ENCODE data around the gene SQSTM1. TPM values are rescaled to one million over a fixed set of nuclear protein-coding genes. Genes with fewer than 3 reads are reported as not detected.

Gene SQSTM1
- total RNA-seq, 1 experiment from 2014 or later = 984 TPM

GRCh38 chr5:179872055-179872827 is 51.5 kb downstream of the SQSTM1 start:
- DNase-seq (ENCODE audit: low read depth) = no peak

- DNase-seq (ENCODE audit: low read depth) = no peak
Observed at GRCh38 chr5:179872828-179873575, 52.3 kb downstream of the SQSTM1 start.

GRCh38 chr5:179873588-179874110 is 52.9 kb downstream of the SQSTM1 start:
- no peak for DNase-seq (ENCODE audit: low read depth)

GRCh38 chr5:179874136-179874535 is 53.4 kb downstream of the SQSTM1 start:
- DNase-seq (ENCODE audit: low read depth) = no peak

GRCh38 chr5:179874536-179875292 is 54.0 kb downstream of the SQSTM1 start:
- no peak for DNase-seq (ENCODE audit: low read depth)

GRCh38 chr5:179875741-179876609 is 55.3 kb downstream of the SQSTM1 start:
- DNase-seq (ENCODE audit: low read depth) = no peak

- DNase-seq (ENCODE audit: low read depth) = no peak
Observed at GRCh38 chr5:179876610-179876952, 55.9 kb downstream of the SQSTM1 start.

- DNase-seq (ENCODE audit: low read depth) = no peak
Observed at GRCh38 chr5:179878222-179879002, 57.7 kb downstream of the SQSTM1 start.

- DNase-seq (ENCODE audit: low read depth) = no peak
Observed at GRCh38 chr5:179879003-179879689, 58.4 kb downstream of the SQSTM1 start.

GRCh38 chr5:179879690-179880010 is 58.9 kb downstream of the SQSTM1 start:
- DNase-seq (ENCODE audit: low read depth) = no peak

- DNase-seq (ENCODE audit: low read depth) = no peak
Observed at GRCh38 chr5:179880066-179880650, 59.5 kb downstream of the SQSTM1 start.

- no peak for DNase-seq (ENCODE audit: low read depth)
Observed at GRCh38 chr5:179880848-179881590, 60.3 kb downstream of the SQSTM1 start.

GRCh38 chr5:179882338-179882737 is 61.6 kb downstream of the SQSTM1 start:
- DNase-seq (ENCODE audit: low read depth) = no peak

- no peak for DNase-seq (ENCODE audit: low read depth)
Observed at GRCh38 chr5:179883163-179883562, 62.5 kb downstream of the SQSTM1 start.

- DNase-seq (ENCODE audit: low read depth) = no peak
Observed at GRCh38 chr5:179885491-179886090, 64.9 kb downstream of the SQSTM1 start.

GRCh38 chr5:179886190-179886911 is 65.6 kb downstream of the SQSTM1 start:
- no peak for DNase-seq (ENCODE audit: low read depth)

GRCh38 chr5:179887095-179887494 is 66.4 kb downstream of the SQSTM1 start:
- DNase-seq (ENCODE audit: low read depth) = no peak
